H1 (cell line): ENCODE results near the gene IQCN. TPM values are rescaled to one million over a fixed set of nuclear protein-coding genes. Genes with fewer than 3 reads are reported as not detected.

Experiments
- BACH1 ChIP-seq: IDR thresholded peaks from 2 replicates; pipeline ENCODE4 v1.6.1; 2012; ENCODE audit warnings: low read length, improper control_type of control experiment
- CHD2 ChIP-seq: IDR thresholded peaks from 2 replicates; pipeline ENCODE4 v1.6.1; 2012; ENCODE audit warnings: low read length, improper control_type of control experiment
- CTCF ChIP-seq, 3 experiments: IDR thresholded peaks; 1 replicate in 2 of 3; 2 replicates in 1 of 3; pipeline versions ENCODE4 v1.5.1 to v1.6.1; 2011; ENCODE audit warnings: low read length in 3 of 3, mild to moderate bottlenecking in 3 of 3, inconsistent platforms in 2 of 3, low read depth in 1 of 3, moderate library complexity in 1 of 3; ENCODE audit not compliant: insufficient read depth in 1 of 3; ENCODE audit errors: control extremely low read depth in 1 of 3
- EGR1 ChIP-seq: IDR thresholded peaks from 2 replicates; pipeline ENCODE4 v1.6.1; 2011; ENCODE audit warnings: low read depth, low read length, borderline replicate concordance
- EZH2 ChIP-seq: fragments of 200-600 bp; sonication (generic); IDR thresholded peaks from 2 replicates; pipeline ENCODE4 v1.7.1; 2012; ENCODE audit warnings: low read depth, mild to moderate bottlenecking, moderate library complexity, low read length, inconsistent platforms; ENCODE audit not compliant: severe bottlenecking
- GABPA ChIP-seq: IDR thresholded peaks from 2 replicates; pipeline ENCODE4 v1.6.1; 2011; ENCODE audit warnings: mild to moderate bottlenecking, low read length, moderate library complexity, borderline replicate concordance; ENCODE audit not compliant: insufficient read depth
- GTF2F1 ChIP-seq: IDR thresholded peaks from 2 replicates; pipeline ENCODE4 v1.6.1; 2012; ENCODE audit warnings: low read depth, low read length, improper control_type of control experiment, borderline replicate concordance
- HDAC6 ChIP-seq: IDR thresholded peaks from one replicate; pipeline ENCODE4 v1.7.1; 2012; ENCODE audit warnings: low read depth, mild to moderate bottlenecking, inconsistent platforms, low read length, moderate library complexity
- JUN ChIP-seq: IDR thresholded peaks from 2 replicates; pipeline ENCODE4 v1.6.1; 2011; ENCODE audit warnings: low read depth, mild to moderate bottlenecking, improper control_type of control experiment, low read length
- MAFK ChIP-seq: IDR thresholded peaks from 2 replicates; pipeline ENCODE4 v1.6.1; 2012; ENCODE audit warnings: low read depth, mild to moderate bottlenecking, improper control_type of control experiment, low read length
- NRF1 ChIP-seq: IDR thresholded peaks from 2 replicates; pipeline ENCODE4 v1.6.1; 2011; ENCODE audit warnings: mild to moderate bottlenecking, low read depth, low read length, improper control_type of control experiment
- POLR2A ChIP-seq, 2 experiments: IDR thresholded peaks; 1 replicate in 1 of 2; 2 replicates in 1 of 2; pipeline ENCODE4 v1.6.1; 2011; ENCODE audit warnings: low read depth in 2 of 2, low read length in 2 of 2, mild to moderate bottlenecking in 2 of 2; ENCODE audit errors: control extremely low read depth in 1 of 2
- RAD21 ChIP-seq, 2 experiments: IDR thresholded peaks in 1 of 2; conservative IDR thresholded peaks in 1 of 2; 2 replicates each; pipeline ENCODE4 v1.6.1; 2011; ENCODE audit warnings: low read depth in 2 of 2, low read length in 2 of 2, improper control_type of control experiment in 1 of 2, inconsistent platforms in 1 of 2, mild to moderate bottlenecking in 1 of 2, moderate library complexity in 1 of 2
- RXRA ChIP-seq: IDR thresholded peaks from 2 replicates; pipeline ENCODE4 v1.6.1; 2011; ENCODE audit warnings: low read depth, mild to moderate bottlenecking, low read length, moderate library complexity; ENCODE audit not compliant: insufficient read depth
- SAP30 ChIP-seq: fragments of 300-600 bp; sonication (generic); IDR thresholded peaks from 2 replicates; pipeline ENCODE4 v1.7.1; 2012; ENCODE audit warnings: low read length, moderate library complexity, mild to moderate bottlenecking, inconsistent platforms; ENCODE audit not compliant: insufficient read depth, insufficient replicate concordance
- SIX5 ChIP-seq: IDR thresholded peaks from 2 replicates; pipeline ENCODE4 v1.6.1; 2011; ENCODE audit warnings: mild to moderate bottlenecking, low read depth, low read length
- TCF12 ChIP-seq: IDR thresholded peaks from 2 replicates; pipeline ENCODE4 v1.6.1; 2011; ENCODE audit warnings: low read depth, mild to moderate bottlenecking, low read length
- polyA plus RNA-seq, 7 experiments: library from polyadenylated mRNA; depleted of rRNA in 3 of 7; stranded (reverse) in 5 of 7; unstranded in 2 of 7; fragments of >200 nt in 5 of 7; fragments of 200-250 nt in 2 of 7; gene quantifications; 1 replicate in 5 of 7; 2 replicates in 1 of 7; 4 replicates in 1 of 7; pipeline versions ENCODE4 v1.2.1 to v1.2.3, GENCODE V29; 2011 to 2013; ENCODE audit warnings: missing spikeins in 2 of 7, mixed read lengths in 2 of 7
- total RNA-seq: library from RNA; stranded (reverse); fragmentation: NEBNext Ultra II Directional; extraction: Animal tissue kit (Norgen Biotek cat#: 25700); gene quantifications from 2 replicates; pipeline ENCODE4 v1.2.1, GENCODE V29; 2021

Gene IQCN
- total and polyA plus RNA-seq, 2 of the 8 experiments (the other 6 are each of a cell fraction or from before 2014, with no cell fraction given) = 0.36 to 1.0 TPM

GRCh38 chr19:18279516-18280246 lies 5.4 kb upstream of the IQCN start (continued):
- TF ChIP-seq NRF1 (no peak), CHD2 (peak; percentile 51; the same call in 1 of the 2 replicates), GTF2F1 (no peak), EGR1 (peak; percentile 67), SAP30 (no peak), EZH2 (no peak), SIX5 (no peak), GABPA (no peak), HDAC6 (no peak), JUN (no peak), MAFK (no peak), CTCF (IDR thresholded peaks at IDR 0.05; ENCODE audit: control extremely low read depth in 1 of 3, insufficient read depth in 1 of 3, low read depth in 1 of 3, low read length in 3 of 3) (peak; percentile 86 to 95 (median 92)), TCF12 (peak; percentile 91; the same call in 1 of the 2 replicates), RAD21 (IDR thresholded peaks at IDR 0.05 in 1 of 2, conservative IDR thresholded peaks at IDR 0.05 in 1 of 2; ENCODE audit: low read depth in 2 of 2, low read length in 2 of 2) (peak; percentile 87 to 93), BACH1 (no peak), POLR2A (IDR thresholded peaks at IDR 0.05; ENCODE audit: control extremely low read depth in 1 of 2, low read depth in 2 of 2, low read length in 2 of 2) (peak; percentile 29 to 68; a peak in 2 of 3 replicates), RXRA (no peak)
